Neural progenitor cell (in vitro differentiated cells): ENCODE measurements around the gene OR52B2. TPM values are rescaled to one million over a fixed set of nuclear protein-coding genes. Genes with fewer than 3 reads are reported as not detected.

Experiments used
- DNase-seq: peaks from one replicate; pipeline ENCODE4 v3.0.0-alpha.2; 2016; ENCODE audit warnings: low spot score
- H2AFZ ChIP-seq: fragments of 200-600 bp; sonication (generic); replicated peaks from 2 replicates; pipeline ENCODE4 v1.6.1; 2016; ENCODE audit warnings: antibody characterized with exemption
- H3F3A ChIP-seq: fragments of 200-600 bp; sonication (generic); 2 replicates; pipeline ENCODE4 v1.6.1; 2016; ENCODE audit warnings: antibody characterized with exemption, low read depth
- H3K27ac ChIP-seq: fragments of 200-600 bp; sonication (generic); 2 replicates; pipeline ENCODE4 v1.5.1; 2016; ENCODE audit warnings: mild to moderate bottlenecking
- H3K27me3 ChIP-seq: fragments of 200-600 bp; sonication (generic); 2 replicates; pipeline ENCODE4 v1.6.1; 2016; ENCODE audit warnings: mild to moderate bottlenecking, moderate library complexity
- H3K36me3 ChIP-seq: fragments of 200-600 bp; sonication (generic); 2 replicates; pipeline ENCODE4 v1.5.1; 2016
- H3K4me1 ChIP-seq: fragments of 200-600 bp; sonication (generic); 2 replicates; pipeline ENCODE4 v1.6.1; 2016; ENCODE audit warnings: mixed run types
- H3K4me2 ChIP-seq: fragments of 200-600 bp; sonication (generic); 2 replicates; pipeline ENCODE4 v1.6.1; 2016
- H3K4me3 ChIP-seq: fragments of 200-600 bp; sonication (generic); 2 replicates; pipeline ENCODE4 v1.5.1; 2016
- H3K79me2 ChIP-seq: fragments of 200-600 bp; sonication (generic); 2 replicates; pipeline ENCODE4 v1.6.1; 2016; ENCODE audit warnings: low read depth
- H3K9ac ChIP-seq: fragments of 200-600 bp; sonication (generic); 2 replicates; pipeline ENCODE4 v1.6.1; 2016
- H3K9me3 ChIP-seq: fragments of 200-600 bp; sonication (generic); 2 replicates; pipeline ENCODE4 v1.5.1; 2016; ENCODE audit warnings: low read depth
- H4K20me1 ChIP-seq: fragments of 200-600 bp; sonication (generic); 2 replicates; pipeline ENCODE4 v1.6.1; 2016; ENCODE audit warnings: low read depth
- H3K27ac Mint-ChIP-seq: 3 replicates; pipeline ENCODE4 v1.8.0; 2021; ENCODE audit warnings: mixed read lengths
- H3K27me3 Mint-ChIP-seq: 2 replicates; pipeline ENCODE4 v1.8.0; 2022; ENCODE audit warnings: low read depth, mild to moderate bottlenecking, inconsistent platforms, moderate library complexity, mixed read lengths; ENCODE audit not compliant: insufficient read depth
- H3K36me3 Mint-ChIP-seq: 3 replicates; pipeline ENCODE4 v1.8.0; 2021; ENCODE audit warnings: mixed read lengths
- H3K4me1 Mint-ChIP-seq: 3 replicates; pipeline ENCODE4 v1.8.0; 2021; ENCODE audit warnings: mixed read lengths
- H3K4me3 Mint-ChIP-seq: 3 replicates; pipeline ENCODE4 v1.8.0; 2021; ENCODE audit warnings: mild to moderate bottlenecking, moderate library complexity, mixed read lengths
- H3K9me3 Mint-ChIP-seq: 3 replicates; pipeline ENCODE4 v1.8.0; 2020; ENCODE audit warnings: mixed read lengths
- EZH2 ChIP-seq: fragments of 200-600 bp; sonication (generic); IDR thresholded peaks from 2 replicates; pipeline ENCODE4 v1.6.1; 2017; ENCODE audit warnings: antibody characterized with exemption, mild to moderate bottlenecking, moderate library complexity
- EZH2phosphoT487 ChIP-seq: fragments of 200-600 bp; sonication (generic); IDR thresholded peaks from 2 replicates; pipeline ENCODE4 v1.6.1; 2017; ENCODE audit warnings: antibody characterized with exemption
- total RNA-seq: library from RNA; depleted of rRNA; stranded (reverse); fragments of >200 nt; gene quantifications from 2 replicates; pipeline ENCODE4 v1.2.3, GENCODE V29; 2015; ENCODE audit warnings: low replicate concordance
- TF ChIP-seq, protein P1 (sequence below): fragments of 200-600 bp; sonication (generic); IDR thresholded peaks from 2 replicates; pipeline ENCODE4 v1.5.1; 2017; ENCODE audit warnings: antibody characterized with exemption, mild to moderate bottlenecking

The OR52B2 gene
- total RNA-seq, 1 donor from 2014 or later, result not detected

- DNase-seq, result no peak
- H3K4me2 ChIP-seq, result no peak overlapping the region
- no peaks in the 10 kb centered on the region for H3K4me1 ChIP-seq
- Mint-ChIP-seq H3K9me3 (no peaks in the 10 kb centered on the region), H3K36me3 (no peaks in the 10 kb centered on the region), H3K27me3 (no peaks in the 10 kb centered on the region), H3K4me1 (no peaks in the 10 kb centered on the region), H3K4me3 (no peak overlapping the region), H3K27ac (no peak overlapping the region)
- no peaks in the 10 kb centered on the region for H3K36me3 ChIP-seq
- no peaks in the 10 kb centered on the region for H3K9me3 ChIP-seq
- H3K27ac ChIP-seq, result no peak overlapping the region
- H3K27me3 ChIP-seq, result no peaks in the 10 kb centered on the region
- H3F3A ChIP-seq, result no peaks in the 10 kb centered on the region
- no peaks in the 10 kb centered on the region for H3K79me2 ChIP-seq
- H4K20me1 ChIP-seq, result no peaks in the 10 kb centered on the region
- no peak overlapping the region for H3K4me3 ChIP-seq
- H2AFZ ChIP-seq, result no peak overlapping the region
- TF ChIP-seq EZH2phosphoT487, result no peak
- TF ChIP-seq, protein P1, sequence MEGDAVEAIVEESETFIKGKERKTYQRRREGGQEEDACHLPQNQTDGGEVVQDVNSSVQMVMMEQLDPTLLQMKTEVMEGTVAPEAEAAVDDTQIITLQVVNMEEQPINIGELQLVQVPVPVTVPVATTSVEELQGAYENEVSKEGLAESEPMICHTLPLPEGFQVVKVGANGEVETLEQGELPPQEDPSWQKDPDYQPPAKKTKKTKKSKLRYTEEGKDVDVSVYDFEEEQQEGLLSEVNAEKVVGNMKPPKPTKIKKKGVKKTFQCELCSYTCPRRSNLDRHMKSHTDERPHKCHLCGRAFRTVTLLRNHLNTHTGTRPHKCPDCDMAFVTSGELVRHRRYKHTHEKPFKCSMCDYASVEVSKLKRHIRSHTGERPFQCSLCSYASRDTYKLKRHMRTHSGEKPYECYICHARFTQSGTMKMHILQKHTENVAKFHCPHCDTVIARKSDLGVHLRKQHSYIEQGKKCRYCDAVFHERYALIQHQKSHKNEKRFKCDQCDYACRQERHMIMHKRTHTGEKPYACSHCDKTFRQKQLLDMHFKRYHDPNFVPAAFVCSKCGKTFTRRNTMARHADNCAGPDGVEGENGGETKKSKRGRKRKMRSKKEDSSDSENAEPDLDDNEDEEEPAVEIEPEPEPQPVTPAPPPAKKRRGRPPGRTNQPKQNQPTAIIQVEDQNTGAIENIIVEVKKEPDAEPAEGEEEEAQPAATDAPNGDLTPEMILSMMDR, result no peak
- TF ChIP-seq EZH2, result no peak
- no peak overlapping the region for H3K9ac ChIP-seq
Observed at GRCh38 chr11:6132431-6132830, 37.7 kb downstream of the OR52B2 start.

DNA sequence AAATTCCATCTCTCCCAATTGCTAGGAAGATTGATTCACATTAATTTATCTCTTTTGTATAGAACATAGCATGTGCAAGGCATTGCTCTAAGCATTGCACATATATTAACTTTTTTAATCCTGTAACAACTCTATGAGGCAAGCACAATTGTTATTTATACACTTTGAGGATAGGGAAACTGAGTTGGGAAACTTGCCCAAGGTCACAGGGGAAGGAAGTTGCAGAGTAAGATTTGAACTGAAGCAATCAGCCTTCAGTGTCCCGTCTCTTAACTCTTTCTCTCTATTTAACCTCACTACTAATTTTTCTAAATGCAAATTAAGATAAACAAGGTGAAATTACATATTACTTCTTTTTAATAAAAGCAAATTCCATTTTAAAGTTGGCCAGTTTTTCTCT is 40.5 kb downstream of the OR52B2 start:
- H3F3A ChIP-seq, result peaks cover 2% of the 10 kb centered on the region
- H3K27me3 Mint-ChIP-seq, result no peaks in the 10 kb centered on the region
- H3K36me3 Mint-ChIP-seq, result no peaks in the 10 kb centered on the region
- no peaks in the 10 kb centered on the region for H3K4me1 Mint-ChIP-seq
- no peaks in the 10 kb centered on the region for H3K36me3 ChIP-seq
- H3K9me3 Mint-ChIP-seq, result no peaks in the 10 kb centered on the region
- TF ChIP-seq, protein P1, result no peak
- no peak for TF ChIP-seq EZH2phosphoT487
- H3K79me2 ChIP-seq, result no peaks in the 10 kb centered on the region
- no peak overlapping the region for H3K27ac ChIP-seq
- H3K4me1 ChIP-seq, result no peaks in the 10 kb centered on the region
- no peak overlapping the region for H3K9ac ChIP-seq
- H3K27ac Mint-ChIP-seq, result no peak overlapping the region
- H3K9me3 ChIP-seq, result no peaks in the 10 kb centered on the region
- no peak for DNase-seq
- no peak overlapping the region for H3K4me3 ChIP-seq
- H2AFZ ChIP-seq, result no peak overlapping the region
- no peaks in the 10 kb centered on the region for H3K27me3 ChIP-seq
- H3K4me3 Mint-ChIP-seq, result no peak overlapping the region
- no peaks in the 10 kb centered on the region for H4K20me1 ChIP-seq
- no peak overlapping the region for H3K4me2 ChIP-seq

- Histone ChIP-seq H3K27me3 (no peaks in the 10 kb centered on the region), H4K20me1 (no peaks in the 10 kb centered on the region), H2AFZ (no peak overlapping the region), H3K9me3 (no peaks in the 10 kb centered on the region), H3K4me3 (no peak overlapping the region), H3K4me1 (no peaks in the 10 kb centered on the region), H3K9ac (no peak overlapping the region), H3K27ac (no peak overlapping the region), H3K36me3 (no peaks in the 10 kb centered on the region), H3F3A (peaks cover 2% of the 10 kb centered on the region), H3K4me2 (no peak overlapping the region), H3K79me2 (no peaks in the 10 kb centered on the region)
- Mint-ChIP-seq H3K9me3 (no peaks in the 10 kb centered on the region), H3K27me3 (no peaks in the 10 kb centered on the region), H3K4me1 (no peaks in the 10 kb centered on the region), H3K27ac (no peak overlapping the region), H3K36me3 (no peaks in the 10 kb centered on the region), H3K4me3 (no peak overlapping the region)
- no peak for DNase-seq
- TF ChIP-seq EZH2 (no peak), EZH2phosphoT487 (no peak)
- TF ChIP-seq, protein P1, result no peak
Observed at GRCh38 chr11:6129011-6129410, 41.1 kb downstream of the OR52B2 start.
